HCT116 (cell line): ENCODE measurements around the gene MOGAT3.

Experiments used
- CTCF ChIP-seq, 3 experiments: fragments of 200-600 bp in 1 of 3; sonication (generic) in 1 of 3; IDR thresholded peaks in 2 of 3; conservative IDR thresholded peaks in 1 of 3; 2 replicates each; pipeline ENCODE4 v1.5.1; 2012 to 2017; ENCODE audit warnings: low read depth in 2 of 3, low read length in 2 of 3, antibody characterized with exemption in 1 of 3, borderline replicate concordance in 1 of 3, control low read depth in 1 of 3, mild to moderate bottlenecking in 1 of 3, mixed read lengths in 1 of 3, mixed run types in 1 of 3, moderate library complexity in 1 of 3; ENCODE audit not compliant: insufficient read depth in 1 of 3
- EGR1 ChIP-seq: IDR thresholded peaks from 2 replicates; pipeline ENCODE4 v1.6.1; 2012; ENCODE audit warnings: low read depth
- EZH2 ChIP-seq: fragments of 200-600 bp; sonication (generic); IDR thresholded peaks from 2 replicates; pipeline ENCODE4 v1.6.1; 2017; ENCODE audit warnings: antibody characterized with exemption, mixed run types
- POLR2A ChIP-seq: IDR thresholded peaks from 2 replicates; pipeline ENCODE4 v1.7.0; 2011; ENCODE audit warnings: borderline replicate concordance; ENCODE audit not compliant: insufficient read depth, insufficient read length; ENCODE audit errors: extremely low read depth
- POLR2AphosphoS5 ChIP-seq: IDR thresholded peaks from 2 replicates; pipeline ENCODE4 v1.6.1; 2011; ENCODE audit warnings: mild to moderate bottlenecking, low read depth, low read length, moderate library complexity
- REST ChIP-seq: IDR thresholded peaks from 2 replicates; pipeline ENCODE4 v1.6.1; 2012; ENCODE audit warnings: low read depth
- SP1 ChIP-seq: IDR thresholded peaks from 2 replicates; pipeline ENCODE4 v1.6.1; 2012; ENCODE audit warnings: low read depth
- TF ChIP-seq, protein P1 (sequence below): IDR thresholded peaks from 2 replicates; pipeline ENCODE4 v1.6.1; 2011; ENCODE audit warnings: mild to moderate bottlenecking, low read length, moderate library complexity; ENCODE audit not compliant: insufficient replicate concordance; ENCODE audit errors: extremely low read depth

- no peak for TF ChIP-seq CTCF (IDR thresholded peaks at IDR 0.05 in 2 of 3, conservative IDR thresholded peaks at IDR 0.05 in 1 of 3; ENCODE audit: borderline replicate concordance in 1 of 3, insufficient read depth in 1 of 3, low read depth in 2 of 3, low read length in 2 of 3)
- TF ChIP-seq EZH2 = no peak
- TF ChIP-seq POLR2A = no peak
- TF ChIP-seq POLR2AphosphoS5 = no peak
- TF ChIP-seq REST = no peak
- TF ChIP-seq SP1 = no peak
- TF ChIP-seq, protein P1, sequence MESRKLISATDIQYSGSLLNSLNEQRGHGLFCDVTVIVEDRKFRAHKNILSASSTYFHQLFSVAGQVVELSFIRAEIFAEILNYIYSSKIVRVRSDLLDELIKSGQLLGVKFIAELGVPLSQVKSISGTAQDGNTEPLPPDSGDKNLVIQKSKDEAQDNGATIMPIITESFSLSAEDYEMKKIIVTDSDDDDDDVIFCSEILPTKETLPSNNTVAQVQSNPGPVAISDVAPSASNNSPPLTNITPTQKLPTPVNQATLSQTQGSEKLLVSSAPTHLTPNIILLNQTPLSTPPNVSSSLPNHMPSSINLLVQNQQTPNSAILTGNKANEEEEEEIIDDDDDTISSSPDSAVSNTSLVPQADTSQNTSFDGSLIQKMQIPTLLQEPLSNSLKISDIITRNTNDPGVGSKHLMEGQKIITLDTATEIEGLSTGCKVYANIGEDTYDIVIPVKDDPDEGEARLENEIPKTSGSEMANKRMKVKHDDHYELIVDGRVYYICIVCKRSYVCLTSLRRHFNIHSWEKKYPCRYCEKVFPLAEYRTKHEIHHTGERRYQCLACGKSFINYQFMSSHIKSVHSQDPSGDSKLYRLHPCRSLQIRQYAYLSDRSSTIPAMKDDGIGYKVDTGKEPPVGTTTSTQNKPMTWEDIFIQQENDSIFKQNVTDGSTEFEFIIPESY = no peak
- TF ChIP-seq EGR1 = no peak
Observed at GRCh38 chr7:101172005-101172853, 28.6 kb downstream of the MOGAT3 start.
